Stimulated activated CD8-positive, alpha-beta memory T cell treated with anti-CD3 and anti-CD28 coated beads, Interleukin-12 subunit alpha, Interleukin-12 subunit beta, amount 100 ng/mL, for 4 hours (primary cell): ENCODE data around the gene CFAP65.

Experiments
- DNase-seq: peaks from one replicate; pipeline ENCODE4 v3.0.0-alpha.2; 2020; ENCODE audit warnings: low read depth

Gene CFAP65

DNA sequence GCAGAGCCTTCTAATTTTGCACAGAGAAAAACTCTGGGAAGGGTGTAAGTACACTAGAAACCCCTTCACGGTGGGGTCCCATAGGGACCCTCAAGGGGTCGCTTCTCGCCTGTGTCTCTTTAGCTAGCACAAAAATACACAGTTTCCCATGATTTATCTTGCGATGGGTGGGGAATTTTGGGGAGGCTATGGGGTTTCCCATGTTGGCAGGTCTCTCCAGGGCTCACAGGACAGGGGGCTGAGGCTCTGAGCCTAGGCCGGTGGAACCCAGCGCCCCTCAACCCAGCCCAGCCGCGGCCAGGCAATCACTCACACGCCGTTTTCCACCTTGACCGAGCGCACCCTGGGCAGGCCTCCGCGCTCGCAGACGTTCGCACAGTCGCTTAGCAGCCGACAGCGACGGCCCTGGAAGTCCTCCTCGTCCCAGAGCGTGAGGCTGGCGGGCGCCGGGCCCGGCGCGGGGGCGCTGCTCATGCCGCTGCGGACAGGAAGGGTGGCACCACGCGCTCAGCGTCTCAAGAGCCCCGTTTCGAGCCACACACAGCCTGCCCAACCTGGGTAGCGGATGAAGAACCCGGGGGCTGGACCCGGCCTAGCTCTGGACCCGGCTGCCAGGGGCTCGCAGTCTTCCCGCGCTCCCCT, 48.5 kb downstream of the CFAP65 start:
- no peak for DNase-seq

DNA sequence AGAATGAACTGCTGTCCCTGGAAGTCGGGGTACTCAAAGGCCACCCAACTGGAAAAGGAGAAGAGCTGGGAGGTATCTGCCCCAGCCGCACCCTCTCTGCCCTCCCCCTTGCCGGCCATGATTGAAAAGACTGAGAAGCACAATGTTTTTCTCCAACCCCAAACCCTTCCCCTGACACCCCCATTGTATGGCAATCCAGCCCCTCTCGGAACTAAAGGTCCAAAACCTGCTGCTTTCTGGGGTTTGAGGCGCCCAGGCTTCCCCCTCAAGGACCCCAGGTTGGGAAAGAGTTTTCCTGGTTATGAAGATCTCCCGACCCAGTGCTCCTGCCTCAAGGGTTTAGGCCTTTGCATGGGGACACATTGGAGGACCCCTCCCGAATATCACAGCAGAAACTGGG, 49.1 kb downstream of the CFAP65 start:
- no peak for DNase-seq

DNA sequence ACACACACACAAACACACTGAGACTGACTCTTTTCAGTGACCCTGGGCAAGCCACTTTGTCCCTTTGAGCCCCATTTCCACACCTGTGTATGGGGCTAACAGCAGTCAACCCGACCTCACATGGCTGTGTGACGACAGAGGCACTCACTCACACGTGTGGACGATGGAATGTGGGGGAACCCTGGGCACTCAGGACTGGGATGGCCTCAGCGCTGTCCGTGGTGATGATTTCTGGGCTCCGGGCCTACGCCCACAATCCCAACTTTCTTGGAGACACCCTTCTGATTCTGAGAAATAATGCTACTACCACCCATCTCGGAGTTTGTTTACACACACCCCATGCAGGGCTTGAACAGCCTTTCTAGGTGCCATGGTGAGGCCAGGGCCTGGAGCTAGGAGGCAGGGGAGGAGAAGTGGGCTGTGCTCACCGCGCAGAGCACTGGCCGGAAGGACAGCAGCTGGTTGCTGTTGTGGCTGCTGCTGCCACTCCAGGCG, 49.6 kb downstream of the CFAP65 start:
- no peak for DNase-seq

DNA sequence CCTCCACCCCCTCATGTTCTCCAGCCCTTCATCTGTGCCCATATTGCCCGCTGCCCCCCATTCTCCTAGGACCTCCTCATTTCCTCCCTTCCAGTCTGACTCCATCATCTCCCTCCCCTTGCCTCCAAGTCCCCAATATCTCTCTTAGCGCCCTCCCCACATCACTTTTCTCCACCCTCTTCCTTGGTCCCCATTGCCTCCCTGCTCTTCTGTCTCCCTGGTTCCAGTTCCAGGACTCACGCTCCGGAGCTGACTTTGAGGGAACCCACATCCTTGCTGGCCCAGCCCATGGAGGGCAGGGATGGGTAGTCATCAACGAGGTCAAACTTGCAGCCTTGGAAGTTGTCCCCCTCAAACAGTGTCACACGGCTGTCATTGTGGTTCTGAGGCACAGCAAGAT, 50.7 kb downstream of the CFAP65 start:
- no peak for DNase-seq

DNA sequence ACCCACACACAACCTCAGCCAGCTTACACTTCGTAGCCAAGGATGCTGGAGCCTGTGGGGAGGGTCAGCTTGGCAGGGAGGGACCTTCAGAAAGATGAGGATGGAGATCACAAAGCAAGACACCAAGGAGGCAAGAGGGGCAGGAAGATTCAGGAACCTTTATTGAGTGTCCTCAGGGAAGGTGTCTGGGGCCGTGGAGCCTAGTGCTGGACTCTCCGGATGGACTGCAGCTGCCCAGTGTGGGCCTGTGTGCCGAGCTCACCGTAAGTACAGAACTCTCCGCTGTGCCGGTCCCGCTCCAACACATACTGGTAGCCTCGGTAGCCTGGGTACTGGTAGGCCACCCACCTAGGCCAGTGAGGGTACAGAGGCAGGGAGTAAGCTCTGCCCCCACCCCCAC, 51.3 kb downstream of the CFAP65 start:
- DNase-seq: no peak

DNA sequence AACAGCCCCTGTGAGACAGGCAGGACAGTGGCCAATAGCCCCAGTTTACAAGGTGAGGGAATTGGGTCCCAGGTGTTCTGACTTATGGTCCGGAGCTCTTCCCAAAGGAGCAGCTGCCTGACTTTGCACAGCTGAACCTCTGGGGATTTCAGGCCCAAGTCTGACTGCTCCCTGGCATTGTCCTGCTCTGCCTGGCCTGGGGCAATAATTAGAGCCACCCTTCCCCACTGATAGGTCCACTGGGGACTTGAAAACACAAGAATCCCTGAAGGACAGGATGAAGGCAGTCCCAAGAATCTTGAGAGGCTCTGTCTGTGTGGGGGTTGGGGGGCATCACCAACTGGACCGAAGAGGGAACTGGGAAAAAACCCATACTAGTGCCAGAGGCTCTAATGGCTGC, 52.7 kb downstream of the CFAP65 start:
- DNase-seq: no peak

DNA sequence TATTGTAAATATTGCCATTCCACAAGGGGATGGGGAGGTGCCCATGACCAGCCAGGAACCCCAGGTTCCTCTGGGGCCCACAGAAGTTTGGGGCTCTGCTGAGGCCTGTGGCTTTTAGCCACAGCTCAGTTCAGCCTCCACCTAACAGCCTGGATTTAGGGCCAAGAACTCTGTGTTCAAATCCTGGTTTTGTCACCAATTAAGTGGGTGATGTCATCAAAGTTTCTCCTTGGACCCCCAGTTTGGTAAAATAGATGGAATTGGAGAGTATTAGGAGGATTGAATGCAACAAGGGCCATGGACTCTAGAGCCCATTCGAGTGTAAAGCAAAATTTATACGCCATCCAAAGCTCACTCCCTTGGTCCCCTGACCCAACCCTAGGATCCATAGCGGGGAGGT, 53.2 kb downstream of the CFAP65 start:
- DNase-seq: no peak

DNA sequence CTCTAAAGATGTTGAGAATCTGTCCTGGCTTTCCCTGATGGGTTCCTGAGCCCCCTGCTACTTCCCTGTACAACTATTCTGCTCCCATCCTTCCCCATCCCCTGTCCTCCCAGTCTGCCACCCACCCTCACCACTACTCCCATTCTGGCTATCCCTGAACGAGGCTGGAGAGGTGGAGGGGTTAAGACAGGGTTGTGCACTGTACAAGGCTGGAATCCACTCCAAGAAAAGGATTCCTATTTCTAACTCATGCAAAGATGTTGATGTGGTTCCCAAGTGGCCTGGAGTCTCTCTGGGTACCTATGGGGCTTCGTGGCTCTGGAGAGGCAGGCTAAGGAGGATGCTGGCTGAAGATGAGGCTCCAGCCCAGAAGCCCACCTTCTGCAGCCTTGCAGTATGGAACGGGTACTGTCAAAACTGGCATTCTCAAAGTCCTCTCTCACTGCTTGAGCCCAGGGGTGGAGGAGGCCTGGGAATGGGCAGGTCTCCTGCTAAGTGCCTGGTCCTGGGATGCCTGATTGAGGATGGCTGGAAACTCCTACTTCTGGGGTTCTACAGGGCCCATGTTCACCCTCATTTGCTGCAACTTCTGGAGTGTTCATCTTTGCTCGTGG, 55.1 kb downstream of the CFAP65 start:
- no peak for DNase-seq

DNA sequence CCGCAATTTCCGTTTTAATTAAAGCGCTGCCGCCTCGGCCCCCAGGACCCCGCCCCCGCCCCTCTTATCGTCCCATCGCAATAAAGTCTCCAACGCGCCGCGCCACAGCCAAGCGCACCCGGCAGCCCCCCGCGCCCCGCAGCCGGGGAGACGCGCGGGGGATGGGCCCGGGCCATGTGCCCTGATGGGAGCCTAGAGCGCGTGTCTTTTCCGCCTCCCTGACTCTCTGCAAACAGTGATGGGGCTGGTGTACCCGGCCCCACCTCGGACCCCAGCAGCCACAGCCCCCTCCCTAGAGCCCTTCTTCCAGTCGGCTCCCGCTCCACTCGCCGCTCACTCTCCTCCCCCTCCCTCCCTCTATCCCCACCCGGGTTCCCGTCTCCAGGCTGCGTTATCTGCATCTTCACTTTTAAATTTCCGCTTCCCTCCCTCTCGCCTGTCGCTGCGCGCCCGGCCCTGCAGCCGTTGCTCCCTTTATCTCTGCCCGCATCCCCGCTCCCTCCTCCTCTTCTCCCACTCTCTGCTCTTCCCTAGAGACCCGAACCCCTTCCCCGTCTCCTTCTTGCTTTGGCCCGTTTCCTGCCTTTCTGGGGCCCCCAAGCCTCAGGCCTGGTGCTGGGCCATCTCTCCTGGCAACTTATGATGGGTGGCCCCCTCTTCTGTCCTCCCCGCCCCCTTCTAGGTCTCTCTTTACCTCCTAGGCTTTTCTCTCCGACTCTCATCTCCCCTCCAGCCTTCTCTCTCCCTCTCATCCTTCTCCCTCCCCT, 55.8 kb downstream of the CFAP65 start:
- no peak for DNase-seq

DNA sequence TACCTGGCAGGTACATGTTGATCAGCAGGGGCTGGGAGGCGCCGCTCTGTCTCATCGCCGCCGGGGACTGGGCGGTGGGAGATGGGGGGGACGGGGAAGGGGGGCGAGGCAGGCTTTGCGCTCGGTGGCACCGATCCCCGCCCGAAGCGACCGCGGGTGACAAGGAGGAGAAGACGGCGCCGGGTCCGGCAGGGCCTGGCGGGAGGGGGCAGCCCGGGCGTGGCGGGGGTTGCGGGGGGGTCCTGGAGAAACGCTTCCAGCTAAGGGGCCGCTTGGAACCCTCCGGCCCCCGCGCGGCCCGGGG, 56.3 kb downstream of the CFAP65 start, which contains the start of gene FEV:
Gene FEV, minus strand, starts transcription at position 164 of the 304 bp plus-strand sequence. Its CDS starts 109 bp downstream, at position 55.
- no peak for DNase-seq

DNA sequence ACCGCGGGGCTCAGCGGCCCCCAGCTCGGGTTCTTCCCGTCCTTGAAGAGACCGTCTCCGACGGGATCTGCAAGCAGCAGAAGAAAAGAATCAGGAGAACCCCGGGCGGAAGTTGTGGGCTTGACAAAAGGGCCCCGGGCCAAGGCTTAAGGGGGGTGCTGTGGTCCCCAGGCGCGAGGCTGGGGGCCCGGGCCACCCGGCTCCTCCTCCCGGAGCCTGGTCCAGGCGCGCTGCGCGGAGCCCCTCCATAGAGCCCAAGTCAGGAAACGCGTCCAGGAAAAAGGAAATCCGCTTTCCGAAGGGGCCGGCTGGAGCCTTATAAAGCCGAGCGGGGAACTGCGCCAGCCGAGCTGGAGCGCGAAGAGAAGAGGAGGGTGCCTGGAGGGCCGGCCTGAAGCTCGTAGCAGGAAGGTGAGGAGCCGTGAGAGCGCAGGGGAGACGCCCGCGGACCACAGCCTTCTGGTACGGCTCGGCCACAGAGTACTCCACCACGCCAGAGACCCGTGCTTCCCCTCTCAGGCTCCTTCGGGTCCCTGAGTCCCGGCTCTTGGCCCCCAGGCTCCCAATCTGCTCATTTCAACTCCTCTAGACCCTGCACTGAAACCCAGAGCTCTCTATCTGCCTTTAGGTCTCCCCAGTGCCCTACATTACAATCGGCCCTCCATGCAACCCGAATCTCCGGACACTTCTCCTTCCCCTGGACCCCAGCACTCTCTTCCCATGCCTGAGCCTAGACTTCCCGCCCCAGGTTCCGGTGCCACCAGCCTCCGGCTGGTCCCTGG, 56.9 kb downstream of the CFAP65 start:
- DNase-seq: no peak

DNA sequence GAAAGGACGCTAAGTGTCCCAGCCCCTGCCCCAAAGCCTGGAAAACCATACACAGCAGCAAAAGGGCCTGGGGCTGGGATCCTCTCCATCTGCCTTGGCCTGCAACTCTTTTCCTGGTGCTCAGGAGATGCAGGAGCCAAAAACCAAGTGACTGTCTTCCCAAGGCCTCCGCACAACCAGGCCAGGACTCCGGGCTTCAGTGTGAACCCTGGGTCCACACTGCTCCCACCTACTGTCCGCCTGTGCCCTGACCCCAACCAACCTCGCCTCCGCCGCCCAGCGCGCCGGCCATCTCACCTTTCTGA, 57.4 kb downstream of the CFAP65 start:
- DNase-seq: no peak

DNA sequence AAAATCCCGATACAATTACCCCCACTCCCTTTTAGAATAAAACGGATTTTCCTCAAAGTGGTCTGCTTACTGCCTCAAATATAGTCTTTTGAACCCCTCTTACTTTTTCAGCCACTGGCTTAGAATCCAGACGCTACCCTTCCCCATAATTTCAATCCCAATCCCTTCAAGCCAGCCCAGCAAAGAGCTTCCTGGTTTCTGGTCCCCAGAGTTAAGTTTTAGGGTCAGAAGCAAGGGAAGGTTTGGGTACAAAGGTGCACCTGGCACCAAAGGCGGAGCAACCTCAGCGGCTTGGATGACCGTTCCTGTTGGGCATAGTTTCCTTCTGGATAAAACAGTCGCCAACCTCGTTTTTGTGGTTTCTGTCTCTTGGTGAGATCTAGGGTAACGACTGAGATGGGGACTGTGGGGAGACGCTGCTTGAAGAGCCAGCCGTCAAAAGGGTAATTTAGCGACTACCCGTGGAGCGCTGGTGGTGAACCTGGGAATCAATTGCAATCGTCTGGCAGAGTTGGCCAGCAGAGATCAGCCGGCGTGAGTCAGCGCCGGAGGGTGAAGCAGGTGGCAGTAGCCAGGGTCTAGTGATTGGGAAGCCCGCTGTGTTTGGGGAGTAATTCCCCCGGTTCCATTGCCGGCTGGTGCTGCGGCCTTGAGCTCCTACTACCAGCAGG, 57.9 kb downstream of the CFAP65 start:
- no peak for DNase-seq

DNA sequence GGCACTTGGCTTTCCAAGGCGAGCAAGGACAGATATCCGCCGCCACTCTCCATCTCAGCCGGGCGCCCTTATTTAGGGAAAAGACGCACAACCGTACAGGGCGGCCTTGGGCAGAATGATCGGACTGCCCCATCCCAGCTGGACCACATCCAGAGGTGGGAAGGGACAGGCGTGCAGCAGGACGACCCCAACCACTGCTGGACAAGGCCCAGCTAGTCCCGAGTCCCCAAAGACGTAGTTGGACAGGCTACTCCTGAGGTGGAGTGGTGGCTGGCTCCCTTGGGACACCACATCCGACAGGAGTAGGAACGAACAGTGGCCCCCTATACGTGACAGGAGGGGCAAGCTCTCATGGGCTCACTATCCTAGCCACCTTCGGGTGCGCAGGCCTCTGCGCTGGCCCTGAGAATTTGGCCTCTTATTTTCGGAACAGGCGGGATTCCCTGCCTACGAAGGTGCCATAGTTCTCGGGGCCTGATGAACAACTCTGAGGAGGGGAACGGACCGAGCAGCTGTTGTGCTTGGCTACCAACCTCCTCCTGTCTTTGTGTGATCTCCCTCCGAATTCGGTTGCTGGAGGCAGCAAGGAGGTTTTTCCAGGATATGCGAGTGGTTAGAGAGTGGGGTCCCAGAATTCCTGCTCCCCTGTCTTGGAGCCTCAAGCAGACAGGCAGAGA, 58.6 kb downstream of the CFAP65 start:
- no peak for DNase-seq

DNA sequence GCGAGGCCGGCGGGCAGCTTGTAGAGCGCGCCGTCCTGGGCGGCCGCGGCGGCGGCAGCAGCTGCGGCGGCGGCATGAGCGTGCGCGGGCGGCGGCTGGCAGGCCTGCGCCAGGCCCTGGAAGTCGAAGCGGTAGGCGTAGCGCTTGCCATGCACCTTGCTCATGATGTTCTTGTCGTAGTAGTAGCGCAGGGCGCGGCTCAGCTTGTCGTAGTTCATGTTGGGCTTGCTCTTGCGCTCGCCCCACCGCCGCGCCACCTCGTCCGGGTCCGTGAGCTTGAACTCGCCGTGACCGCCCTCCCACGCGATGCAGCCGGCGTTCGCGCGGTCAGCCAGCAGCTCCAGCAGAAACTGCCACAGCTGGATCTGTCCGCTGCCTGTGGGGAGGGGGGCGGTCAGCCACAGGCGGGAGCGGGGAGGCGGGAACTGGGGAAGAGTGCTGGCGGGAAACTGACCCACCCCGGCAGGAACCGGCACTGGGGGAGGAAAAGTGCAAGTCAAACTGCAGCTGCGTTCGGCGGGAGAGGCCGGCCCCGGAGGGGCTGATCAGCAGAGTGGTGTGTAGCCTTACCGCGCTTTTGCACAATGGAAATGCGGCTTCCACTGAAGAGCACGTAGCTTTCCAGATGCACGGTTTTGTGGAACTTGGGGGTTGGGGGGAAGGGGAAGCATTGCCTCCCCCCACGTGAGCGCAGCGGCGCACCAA, 59.3 kb downstream of the CFAP65 start:
- DNase-seq: peak; percentile 18

DNA sequence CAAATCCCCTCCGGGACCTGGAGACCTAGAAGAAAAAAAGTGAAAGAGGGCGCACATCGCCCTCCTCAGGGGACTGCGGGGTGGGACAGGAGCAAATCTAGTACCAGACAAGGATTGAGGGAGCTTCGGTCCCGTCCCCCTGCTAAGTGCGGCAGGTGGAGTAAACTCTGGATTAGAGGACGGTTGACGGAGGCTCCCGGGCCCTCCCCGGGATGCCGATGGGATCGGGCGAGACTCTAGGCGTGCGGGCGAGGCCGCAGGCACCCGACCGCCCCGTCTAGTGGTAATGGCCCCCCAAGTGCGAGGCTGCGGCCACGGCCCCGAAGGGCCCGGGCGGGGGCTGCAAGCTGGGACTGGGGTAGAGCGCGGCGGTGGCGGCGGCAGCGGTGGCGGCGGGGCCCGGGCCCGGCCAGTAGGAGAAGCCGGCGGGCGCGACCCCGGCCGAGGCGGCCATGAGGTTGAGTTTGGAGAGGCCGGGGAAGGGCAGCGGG, 59.9 kb downstream of the CFAP65 start:
- no peak for DNase-seq

DNA sequence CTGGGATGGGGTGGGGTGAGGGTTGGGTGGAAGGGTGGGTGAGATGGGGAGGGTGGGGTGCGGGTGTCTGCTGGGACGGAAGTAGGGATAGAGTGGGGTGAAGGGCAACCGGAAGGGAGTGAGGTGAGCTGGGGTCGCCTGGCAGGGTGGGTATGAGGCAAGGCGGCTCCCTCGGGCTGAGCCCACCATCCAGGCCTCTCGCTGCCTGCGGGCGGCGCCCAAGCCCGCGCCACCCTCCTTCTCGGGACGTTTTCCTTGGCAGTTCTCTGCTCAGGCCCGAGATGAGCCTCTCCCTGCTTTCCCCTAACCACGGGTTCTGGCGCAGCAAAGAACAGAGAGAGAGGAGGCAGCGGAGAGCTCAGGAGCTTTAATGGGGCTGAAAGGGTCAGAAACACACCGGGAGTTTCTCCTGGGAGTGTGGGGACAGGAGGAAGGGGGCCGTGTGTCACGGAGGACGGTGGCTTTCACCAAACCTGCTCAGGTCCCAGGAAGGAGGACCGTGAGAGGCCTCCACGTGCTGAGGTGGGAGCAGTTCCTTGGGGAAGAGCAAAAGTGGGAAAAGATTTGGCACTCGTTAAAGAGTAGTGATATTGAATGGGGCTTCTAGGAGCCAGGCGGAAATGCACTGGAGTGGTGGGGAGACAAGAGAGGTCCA, 60.5 kb downstream of the CFAP65 start:
- no peak for DNase-seq

DNA sequence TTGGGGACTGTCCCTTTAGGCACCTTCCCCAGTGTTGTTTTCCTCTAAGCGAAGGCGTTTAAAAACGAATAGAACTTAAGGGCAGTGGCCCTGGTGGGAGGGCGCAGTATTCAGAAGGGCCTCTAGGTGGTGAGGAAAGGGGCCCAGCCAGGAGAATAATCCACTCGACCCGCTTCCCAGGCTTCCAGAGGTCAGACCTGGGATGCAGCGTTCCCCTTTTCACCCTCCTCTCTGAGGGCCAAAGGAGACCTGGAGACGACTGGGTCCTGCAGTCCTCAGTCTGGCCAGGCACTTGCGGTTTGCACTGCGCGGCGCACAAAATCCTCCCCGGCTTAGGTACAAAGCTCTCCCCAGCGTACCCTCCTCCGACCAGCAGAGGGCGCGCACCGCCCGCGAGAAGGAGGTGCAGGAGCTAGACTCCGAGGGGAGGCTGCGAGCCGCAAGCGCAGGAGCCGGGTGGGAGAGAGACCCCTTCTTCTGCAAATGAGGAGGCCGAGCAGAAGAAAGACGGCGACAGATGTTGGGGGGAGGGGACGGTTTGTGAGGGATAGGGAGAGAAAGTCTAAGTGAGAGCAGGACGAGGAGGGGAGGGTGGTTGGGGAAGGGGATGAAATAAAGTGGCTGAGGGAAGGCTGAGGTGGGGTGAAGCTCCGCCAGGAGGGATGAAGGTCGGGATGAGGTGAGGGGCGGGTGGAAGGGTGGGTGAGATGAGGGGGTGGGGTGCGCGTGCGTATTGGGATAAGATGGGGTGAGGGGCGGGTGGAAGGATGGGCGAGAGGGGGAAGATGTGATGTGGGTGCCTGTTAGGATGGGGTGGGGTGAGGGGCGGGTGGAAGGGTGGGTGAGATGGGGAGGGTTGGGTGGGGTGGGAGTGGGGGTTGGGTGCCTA, 61.2 kb downstream of the CFAP65 start:
- peak; percentile 65 for DNase-seq

DNA sequence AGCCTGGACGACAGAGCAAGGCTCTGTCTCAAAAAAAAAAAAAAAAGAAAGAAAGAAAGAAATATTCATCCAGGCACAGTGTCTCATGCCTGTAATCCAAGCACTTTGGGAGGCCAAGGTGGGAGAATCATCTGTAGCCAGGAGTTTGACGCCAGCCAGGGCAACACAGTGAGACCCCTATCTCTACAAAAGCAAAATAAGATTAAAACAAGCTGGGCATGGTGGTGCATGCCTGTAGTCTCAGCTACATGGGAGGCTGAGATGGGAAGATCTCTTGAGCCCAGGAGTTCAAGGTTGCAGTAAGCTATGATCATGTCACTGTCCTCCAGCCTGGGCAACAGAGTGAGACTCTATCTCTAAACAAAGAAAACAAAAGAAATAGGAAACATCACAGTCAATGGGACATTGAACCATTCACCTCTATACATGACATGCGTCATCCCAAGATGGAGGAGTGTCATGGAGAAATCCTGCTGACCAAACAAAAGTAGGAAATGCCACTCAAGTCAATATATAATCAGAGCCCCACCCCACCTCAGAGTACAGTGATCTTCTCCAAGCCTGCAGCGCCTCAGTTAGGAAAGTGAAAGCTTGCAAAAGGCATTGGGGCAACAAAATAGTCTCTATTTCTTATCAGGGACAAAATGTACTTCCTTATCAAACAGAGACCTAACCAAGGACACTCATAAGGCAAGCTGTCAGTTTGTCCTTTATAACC, 66.1 kb downstream of the CFAP65 start:
- DNase-seq: no peak
